PC-3 (cell line): ENCODE results near the gene SYNGR3.

Experiments
- EZH2 ChIP-seq: fragments of 300-600 bp; sonication (generic); IDR thresholded peaks from one replicate; pipeline ENCODE4 v1.6.1; 2017; ENCODE audit warnings: antibody characterized with exemption, mild to moderate bottlenecking, low read length; ENCODE audit not compliant: unreplicated experiment
- EZH2phosphoT487 ChIP-seq: fragments of 300-600 bp; sonication (generic); IDR thresholded peaks from 2 replicates; pipeline ENCODE4 v1.6.1; 2018; ENCODE audit warnings: mild to moderate bottlenecking, antibody characterized with exemption, low read length, borderline replicate concordance
- TF ChIP-seq, protein P1 (sequence below): fragments of 300-600 bp; sonication (generic); conservative IDR thresholded peaks from 2 replicates; pipeline ENCODE4 v1.5.1; 2017; ENCODE audit warnings: antibody characterized with exemption, low read depth, mild to moderate bottlenecking, low read length

DNA sequence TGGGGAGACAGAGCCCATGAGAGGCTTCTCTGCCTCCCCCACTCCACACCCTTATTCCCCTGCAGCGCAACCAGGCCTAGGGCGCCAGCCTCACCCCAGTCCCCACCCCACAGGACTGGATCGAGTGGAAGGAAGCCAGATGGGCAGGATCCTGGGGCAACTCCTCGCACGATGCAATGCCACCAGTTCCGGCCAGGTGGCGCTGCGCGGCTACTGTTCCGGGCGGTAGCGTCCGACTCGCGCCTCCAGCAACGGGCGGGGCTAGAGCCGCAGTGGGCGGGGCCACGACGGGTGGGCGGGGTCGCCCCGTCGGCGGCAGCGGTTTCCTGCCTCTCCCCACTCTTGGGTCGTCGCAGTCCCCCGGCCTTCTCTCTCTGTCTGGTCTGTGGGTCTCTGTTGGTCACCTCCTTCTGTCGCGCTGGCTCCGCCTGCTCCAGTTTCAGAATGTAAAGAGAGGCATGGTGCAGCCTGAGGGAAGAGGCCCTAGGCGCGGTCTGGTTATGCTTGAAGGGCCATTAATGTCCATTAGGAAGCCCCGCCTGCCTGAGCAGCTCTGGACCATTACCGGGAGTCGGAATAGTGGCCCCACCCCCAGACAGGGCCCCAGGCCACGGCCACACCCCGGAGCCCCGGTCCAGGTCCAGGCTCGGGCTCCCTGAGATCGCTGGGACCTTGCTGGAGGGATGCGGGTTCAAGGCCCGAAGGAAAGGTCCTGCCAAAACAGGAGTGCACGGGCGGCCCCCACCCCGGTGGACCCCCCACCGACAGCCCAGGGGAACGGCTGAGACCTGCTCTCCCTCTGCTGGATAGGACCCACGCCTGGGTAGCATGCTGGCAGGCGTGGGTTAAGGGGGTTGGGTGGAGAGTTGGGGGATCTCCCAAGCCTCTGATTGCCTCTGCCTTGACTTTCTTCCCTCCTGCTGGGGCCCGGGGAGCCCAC is 33.6 kb downstream of the SYNGR3 start:
- TF ChIP-seq, protein P1, sequence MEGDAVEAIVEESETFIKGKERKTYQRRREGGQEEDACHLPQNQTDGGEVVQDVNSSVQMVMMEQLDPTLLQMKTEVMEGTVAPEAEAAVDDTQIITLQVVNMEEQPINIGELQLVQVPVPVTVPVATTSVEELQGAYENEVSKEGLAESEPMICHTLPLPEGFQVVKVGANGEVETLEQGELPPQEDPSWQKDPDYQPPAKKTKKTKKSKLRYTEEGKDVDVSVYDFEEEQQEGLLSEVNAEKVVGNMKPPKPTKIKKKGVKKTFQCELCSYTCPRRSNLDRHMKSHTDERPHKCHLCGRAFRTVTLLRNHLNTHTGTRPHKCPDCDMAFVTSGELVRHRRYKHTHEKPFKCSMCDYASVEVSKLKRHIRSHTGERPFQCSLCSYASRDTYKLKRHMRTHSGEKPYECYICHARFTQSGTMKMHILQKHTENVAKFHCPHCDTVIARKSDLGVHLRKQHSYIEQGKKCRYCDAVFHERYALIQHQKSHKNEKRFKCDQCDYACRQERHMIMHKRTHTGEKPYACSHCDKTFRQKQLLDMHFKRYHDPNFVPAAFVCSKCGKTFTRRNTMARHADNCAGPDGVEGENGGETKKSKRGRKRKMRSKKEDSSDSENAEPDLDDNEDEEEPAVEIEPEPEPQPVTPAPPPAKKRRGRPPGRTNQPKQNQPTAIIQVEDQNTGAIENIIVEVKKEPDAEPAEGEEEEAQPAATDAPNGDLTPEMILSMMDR = peak; percentile 77
- TF ChIP-seq EZH2 = no peak
- TF ChIP-seq EZH2phosphoT487 = no peak
